ENCODE results near the gene MUSK.
"Not testable (repeated sequence)": the region's sequence is repeated elsewhere in the genome, so short reads cannot be mapped to it uniquely, and the experiment has no call there.

MUSK gene

DNA sequence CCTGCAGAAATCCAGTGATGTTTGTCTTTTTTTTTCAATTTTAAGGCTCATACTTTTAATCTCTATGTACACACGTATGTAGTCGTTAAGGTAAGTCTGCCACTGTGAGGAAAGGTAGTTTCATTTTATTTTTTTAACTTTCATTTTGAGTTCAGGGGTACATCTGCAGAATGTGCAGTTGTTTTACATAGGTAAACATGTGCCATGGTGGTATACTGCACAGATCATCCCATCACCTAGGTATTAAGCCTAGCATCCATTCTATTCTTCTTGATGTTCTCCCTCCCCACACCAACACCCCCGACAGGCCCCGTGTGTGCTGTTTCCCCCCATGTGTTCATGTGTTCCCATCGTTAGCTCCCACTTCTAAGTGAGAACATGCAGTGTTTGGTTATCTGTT lies 19.7 kb downstream of the MUSK start:
- no peak for DNase-seq (ENCODE audit: low read depth)
- no peak overlapping the region for H3K4me3 ChIP-seq (ENCODE audit: low read depth, low read length)
- TF ChIP-seq, protein P1, sequence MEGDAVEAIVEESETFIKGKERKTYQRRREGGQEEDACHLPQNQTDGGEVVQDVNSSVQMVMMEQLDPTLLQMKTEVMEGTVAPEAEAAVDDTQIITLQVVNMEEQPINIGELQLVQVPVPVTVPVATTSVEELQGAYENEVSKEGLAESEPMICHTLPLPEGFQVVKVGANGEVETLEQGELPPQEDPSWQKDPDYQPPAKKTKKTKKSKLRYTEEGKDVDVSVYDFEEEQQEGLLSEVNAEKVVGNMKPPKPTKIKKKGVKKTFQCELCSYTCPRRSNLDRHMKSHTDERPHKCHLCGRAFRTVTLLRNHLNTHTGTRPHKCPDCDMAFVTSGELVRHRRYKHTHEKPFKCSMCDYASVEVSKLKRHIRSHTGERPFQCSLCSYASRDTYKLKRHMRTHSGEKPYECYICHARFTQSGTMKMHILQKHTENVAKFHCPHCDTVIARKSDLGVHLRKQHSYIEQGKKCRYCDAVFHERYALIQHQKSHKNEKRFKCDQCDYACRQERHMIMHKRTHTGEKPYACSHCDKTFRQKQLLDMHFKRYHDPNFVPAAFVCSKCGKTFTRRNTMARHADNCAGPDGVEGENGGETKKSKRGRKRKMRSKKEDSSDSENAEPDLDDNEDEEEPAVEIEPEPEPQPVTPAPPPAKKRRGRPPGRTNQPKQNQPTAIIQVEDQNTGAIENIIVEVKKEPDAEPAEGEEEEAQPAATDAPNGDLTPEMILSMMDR (IDR thresholded peaks at IDR 0.05; ENCODE audit: insufficient read depth, low read depth, low read length, missing control alignments): no peak

DNA sequence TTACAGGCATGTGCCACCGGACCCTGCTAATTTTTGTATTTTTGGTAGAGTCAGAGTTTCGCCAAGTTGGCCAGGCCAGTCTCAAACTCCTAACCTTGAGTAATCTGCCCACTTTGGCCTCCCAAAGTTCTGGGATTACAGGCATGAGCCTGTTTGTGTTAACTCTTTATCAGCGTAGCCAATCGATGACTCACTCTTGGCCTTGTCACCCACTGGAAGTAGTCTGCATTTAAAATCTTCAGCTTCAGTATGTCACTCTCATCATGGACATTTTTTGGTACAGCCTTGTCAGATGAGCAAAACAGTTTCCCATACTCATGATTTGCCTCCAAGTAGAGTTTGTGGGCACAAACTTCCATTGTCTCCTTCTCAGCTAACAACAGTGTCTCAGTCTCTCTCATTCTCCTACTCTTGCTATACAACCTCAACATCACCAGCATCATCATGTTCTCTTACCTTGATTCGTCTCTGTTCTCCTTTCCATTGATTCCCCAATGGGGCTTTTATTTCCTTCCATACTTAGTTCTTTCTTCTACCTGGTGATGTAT lies 22.5 kb downstream of the MUSK start:
- DNase-seq (ENCODE audit: low read depth): no peak
- TF ChIP-seq, protein P1 (IDR thresholded peaks at IDR 0.05; ENCODE audit: insufficient read depth, low read depth, low read length, missing control alignments): no peak
- H3K4me3 ChIP-seq (ENCODE audit: low read depth, low read length): no peak overlapping the region

DNA sequence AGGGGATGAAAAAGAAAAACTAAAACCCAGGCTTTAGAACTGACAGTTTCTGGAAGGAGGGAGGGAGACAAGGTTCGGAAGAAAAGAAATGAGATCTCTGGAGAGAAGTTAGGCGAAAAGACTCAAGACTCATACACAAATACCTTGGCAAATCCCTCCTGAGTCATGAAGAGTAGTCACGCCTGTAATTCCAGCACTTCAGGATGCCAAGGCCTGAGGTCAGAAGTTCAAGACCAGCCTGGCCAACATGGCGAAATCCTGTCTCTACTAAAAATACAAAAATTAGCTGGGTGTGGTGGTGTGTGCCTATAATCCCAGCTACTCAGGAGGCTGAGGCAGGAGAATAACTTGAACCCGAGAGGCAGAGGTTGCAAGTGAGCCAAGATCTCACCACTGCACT lies 27.3 kb downstream of the MUSK start:
- DNase-seq (ENCODE audit: low read depth); H3K4me3 ChIP-seq (ENCODE audit: low read depth, low read length): not testable (repeated sequence)

DNA sequence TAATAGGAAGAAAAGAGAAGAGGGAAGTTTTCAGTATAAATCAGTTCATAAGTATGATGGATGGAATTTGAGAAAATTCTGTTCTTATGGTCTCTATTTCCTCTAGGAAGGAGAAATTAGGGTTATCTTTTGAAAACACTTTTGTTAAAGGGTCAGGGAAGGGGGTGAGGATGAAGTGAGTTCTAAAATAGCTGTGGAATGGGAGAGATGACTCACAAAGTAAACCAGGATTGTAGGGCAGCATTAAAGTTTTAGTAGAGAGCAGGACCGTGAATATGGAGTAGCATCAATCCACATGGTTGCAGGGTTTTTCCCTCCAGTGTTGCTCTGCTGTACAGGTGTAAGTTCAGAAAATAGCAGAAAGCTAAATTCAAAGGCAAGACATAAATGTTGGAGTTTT lies 32.4 kb downstream of the MUSK start:
- no peak overlapping the region for H3K4me3 ChIP-seq (ENCODE audit: low read depth, low read length)
- no peak for DNase-seq (ENCODE audit: low read depth)
- TF ChIP-seq, protein P1 (IDR thresholded peaks at IDR 0.05; ENCODE audit: insufficient read depth, low read depth, low read length, missing control alignments): no peak

DNA sequence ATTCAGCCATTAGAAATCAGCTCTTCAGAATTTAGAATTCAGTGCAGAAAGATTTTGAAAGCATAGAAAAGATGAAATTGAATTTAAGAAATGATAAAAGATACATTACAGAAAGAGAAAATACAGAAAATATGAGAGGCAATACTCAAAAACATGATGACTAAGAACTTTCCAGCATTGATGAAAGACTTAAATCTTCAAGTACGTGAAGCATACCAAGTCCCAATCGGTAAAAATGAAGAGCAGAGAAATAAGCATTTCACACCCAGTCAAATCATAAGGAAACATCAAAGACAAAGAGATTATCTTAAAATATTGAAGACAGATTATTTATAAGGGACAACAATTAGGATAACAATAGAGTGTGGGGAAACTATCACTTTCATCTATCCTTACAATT lies 35.1 kb downstream of the MUSK start:
- DNase-seq (ENCODE audit: low read depth): no peak
- TF ChIP-seq, protein P1 (IDR thresholded peaks at IDR 0.05; ENCODE audit: insufficient read depth, low read depth, low read length, missing control alignments): no peak
- no peak overlapping the region for H3K4me3 ChIP-seq (ENCODE audit: low read depth, low read length)

DNA sequence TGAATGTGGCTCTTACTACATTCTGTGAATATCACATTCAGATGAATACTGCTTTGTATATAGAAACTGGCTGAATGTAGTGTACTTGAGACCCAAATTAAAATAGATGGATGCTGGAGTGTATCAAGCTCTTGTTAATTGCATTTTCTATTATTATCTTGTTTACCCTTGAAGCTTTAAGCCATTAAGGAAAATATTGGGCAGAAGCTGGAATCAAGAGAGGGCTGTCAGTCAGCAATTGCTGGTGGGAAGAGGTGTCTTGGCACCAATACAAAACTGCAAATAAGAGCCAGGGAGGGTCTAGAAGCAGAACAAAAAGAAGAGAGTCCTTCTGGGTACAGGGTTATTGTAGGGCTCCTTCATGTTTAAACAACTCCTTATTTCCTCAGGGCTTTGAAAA lies 38.8 kb downstream of the MUSK start:
- no peak overlapping the region for H3K4me3 ChIP-seq (ENCODE audit: low read depth, low read length)
- no peak for DNase-seq (ENCODE audit: low read depth)
- TF ChIP-seq, protein P1 (IDR thresholded peaks at IDR 0.05; ENCODE audit: insufficient read depth, low read depth, low read length, missing control alignments): no peak

DNA sequence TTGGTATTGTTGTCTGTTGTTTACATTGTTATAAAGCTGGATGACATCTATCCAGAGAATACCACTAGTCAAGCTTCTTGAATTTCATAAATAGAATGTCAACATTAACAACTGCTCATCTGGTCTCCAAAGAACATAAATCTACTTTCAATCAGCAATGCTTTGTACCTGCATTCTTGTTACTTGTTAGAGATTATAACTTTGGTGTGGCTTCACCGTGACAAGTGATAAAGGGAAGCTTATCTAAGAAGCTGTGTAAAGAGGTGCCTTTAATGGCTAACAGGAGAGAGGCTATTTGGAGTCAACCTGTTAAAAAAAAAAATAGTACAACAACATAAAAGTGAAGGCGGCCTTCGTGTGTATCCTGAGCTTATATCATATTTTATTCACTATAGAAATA lies 41.8 kb downstream of the MUSK start:
- TF ChIP-seq, protein P1 (IDR thresholded peaks at IDR 0.05; ENCODE audit: insufficient read depth, low read depth, low read length, missing control alignments): no peak
- H3K4me3 ChIP-seq (ENCODE audit: low read depth, low read length): no peak overlapping the region
- no peak for DNase-seq (ENCODE audit: low read depth)

Measured in GM12865 (cell line).